SK-N-SH treated with all-trans-retinoic acid at 6 μM for 48 hours (cell line): ENCODE data around the gene CMC1.

Experiments
- ZC3H10 ChIP-seq: fragments of 250-450 bp; sonication (Bioruptor Pico); IDR thresholded peaks from 2 replicates; pipeline ENCODE4 v1.5.1; 2021; ENCODE audit warnings: mild to moderate bottlenecking, moderate library complexity
- TF ChIP-seq, protein P1 (sequence below): fragments of 250-450 bp; sonication (Bioruptor Pico); IDR thresholded peaks from 2 replicates; pipeline ENCODE4 v1.8.0; 2020; ENCODE audit warnings: mild to moderate bottlenecking, moderate library complexity, borderline replicate concordance

- TF ChIP-seq, protein P1, sequence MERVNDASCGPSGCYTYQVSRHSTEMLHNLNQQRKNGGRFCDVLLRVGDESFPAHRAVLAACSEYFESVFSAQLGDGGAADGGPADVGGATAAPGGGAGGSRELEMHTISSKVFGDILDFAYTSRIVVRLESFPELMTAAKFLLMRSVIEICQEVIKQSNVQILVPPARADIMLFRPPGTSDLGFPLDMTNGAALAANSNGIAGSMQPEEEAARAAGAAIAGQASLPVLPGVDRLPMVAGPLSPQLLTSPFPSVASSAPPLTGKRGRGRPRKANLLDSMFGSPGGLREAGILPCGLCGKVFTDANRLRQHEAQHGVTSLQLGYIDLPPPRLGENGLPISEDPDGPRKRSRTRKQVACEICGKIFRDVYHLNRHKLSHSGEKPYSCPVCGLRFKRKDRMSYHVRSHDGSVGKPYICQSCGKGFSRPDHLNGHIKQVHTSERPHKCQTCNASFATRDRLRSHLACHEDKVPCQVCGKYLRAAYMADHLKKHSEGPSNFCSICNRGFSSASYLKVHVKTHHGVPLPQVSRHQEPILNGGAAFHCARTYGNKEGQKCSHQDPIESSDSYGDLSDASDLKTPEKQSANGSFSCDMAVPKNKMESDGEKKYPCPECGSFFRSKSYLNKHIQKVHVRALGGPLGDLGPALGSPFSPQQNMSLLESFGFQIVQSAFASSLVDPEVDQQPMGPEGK (CRISPR knock-in tag), result no peak
- no peak for TF ChIP-seq ZC3H10 (CRISPR knock-in tag)
Measured at GRCh38 chr3:28247286-28247685, 5.9 kb downstream of the CMC1 start.
